GM12873 (cell line): Measurements from ENCODE around the gene MPDZ.

Experiments used
- TF ChIP-seq, protein P1 (sequence below): IDR thresholded peaks from 2 replicates; pipeline ENCODE4 v1.5.1; 2012; ENCODE audit warnings: low read depth, mild to moderate bottlenecking, moderate library complexity, low read length, control low read depth; ENCODE audit not compliant: insufficient read depth; ENCODE audit errors: missing control alignments

MPDZ gene

DNA sequence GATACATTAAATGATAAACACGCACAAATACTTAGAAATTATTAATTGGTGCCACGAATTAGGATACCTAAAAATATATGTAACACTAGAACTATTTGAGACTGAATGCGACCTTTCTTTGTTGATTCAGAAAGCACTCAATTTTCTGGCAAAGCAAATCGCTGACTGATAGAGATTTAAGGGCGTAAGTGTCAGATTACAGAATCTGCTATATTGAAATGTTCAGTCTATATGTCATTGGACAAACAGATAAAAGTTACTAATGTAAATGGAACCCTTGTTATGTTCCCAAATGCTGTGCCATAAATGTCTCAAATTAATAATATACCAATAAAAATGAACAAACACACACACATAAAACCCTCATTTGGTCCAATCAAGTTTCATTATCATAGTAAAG is 137.9 kb downstream of the MPDZ start:
- TF ChIP-seq, protein P1, sequence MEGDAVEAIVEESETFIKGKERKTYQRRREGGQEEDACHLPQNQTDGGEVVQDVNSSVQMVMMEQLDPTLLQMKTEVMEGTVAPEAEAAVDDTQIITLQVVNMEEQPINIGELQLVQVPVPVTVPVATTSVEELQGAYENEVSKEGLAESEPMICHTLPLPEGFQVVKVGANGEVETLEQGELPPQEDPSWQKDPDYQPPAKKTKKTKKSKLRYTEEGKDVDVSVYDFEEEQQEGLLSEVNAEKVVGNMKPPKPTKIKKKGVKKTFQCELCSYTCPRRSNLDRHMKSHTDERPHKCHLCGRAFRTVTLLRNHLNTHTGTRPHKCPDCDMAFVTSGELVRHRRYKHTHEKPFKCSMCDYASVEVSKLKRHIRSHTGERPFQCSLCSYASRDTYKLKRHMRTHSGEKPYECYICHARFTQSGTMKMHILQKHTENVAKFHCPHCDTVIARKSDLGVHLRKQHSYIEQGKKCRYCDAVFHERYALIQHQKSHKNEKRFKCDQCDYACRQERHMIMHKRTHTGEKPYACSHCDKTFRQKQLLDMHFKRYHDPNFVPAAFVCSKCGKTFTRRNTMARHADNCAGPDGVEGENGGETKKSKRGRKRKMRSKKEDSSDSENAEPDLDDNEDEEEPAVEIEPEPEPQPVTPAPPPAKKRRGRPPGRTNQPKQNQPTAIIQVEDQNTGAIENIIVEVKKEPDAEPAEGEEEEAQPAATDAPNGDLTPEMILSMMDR, result no peak

DNA sequence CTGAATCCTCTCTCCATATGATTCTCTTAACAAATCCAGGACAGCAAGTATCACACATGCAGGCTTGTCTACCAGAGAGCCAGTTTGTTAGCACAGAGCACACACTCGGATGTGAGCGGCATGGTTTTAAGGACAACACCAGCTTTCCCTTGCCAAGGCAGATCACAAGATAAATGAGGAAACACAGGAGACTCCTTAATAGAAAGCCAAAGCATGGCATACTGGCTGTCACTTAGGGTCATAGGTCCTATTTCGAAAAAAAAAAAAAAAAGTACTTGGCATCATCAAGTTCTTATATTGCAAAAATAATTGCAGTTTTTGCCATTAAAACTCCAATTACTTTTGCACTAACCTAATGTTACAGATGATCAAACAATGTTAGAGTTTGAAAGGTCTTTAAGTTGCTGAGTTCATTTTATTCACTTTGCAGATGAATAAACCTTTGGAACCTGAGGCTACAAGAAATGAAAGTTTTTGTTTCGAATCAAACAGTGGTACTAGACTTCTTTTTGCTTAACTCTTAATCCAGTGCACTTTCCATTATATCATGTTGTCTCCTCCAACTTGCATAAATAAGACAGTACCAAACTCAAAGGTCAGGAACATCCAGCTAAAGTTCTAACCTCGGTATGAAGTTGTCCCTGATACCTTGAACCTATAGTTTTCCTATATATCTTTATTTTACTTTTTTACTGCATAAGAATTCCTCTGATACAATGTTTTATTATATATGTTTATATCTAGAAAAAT is 138.5 kb downstream of the MPDZ start:
- TF ChIP-seq, protein P1, result no peak

DNA sequence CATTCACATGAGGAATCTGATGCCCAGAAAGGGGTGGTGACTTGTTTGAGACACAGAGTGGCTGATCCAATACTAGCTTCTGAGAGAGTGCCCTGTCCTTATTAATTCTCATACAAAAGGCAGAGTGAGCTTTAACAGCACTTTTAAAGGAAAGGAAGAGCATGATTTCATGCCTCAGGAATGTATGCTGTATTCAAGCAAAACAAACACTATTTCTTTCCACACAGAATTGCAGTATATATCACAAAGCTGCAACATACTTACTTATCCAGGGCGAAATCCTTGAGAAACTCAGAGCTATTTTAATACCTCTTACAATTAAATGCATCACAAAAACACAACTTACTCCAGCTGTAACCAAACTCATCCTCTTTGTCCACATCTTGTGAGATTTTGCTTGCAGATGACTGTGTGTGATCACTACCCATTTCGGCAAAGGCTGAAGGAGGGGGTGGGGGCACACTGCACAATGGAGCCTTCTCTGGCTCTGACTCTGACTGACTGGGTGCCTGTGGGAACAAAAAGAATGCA is 139.8 kb downstream of the MPDZ start:
- TF ChIP-seq, protein P1, result no peak

DNA sequence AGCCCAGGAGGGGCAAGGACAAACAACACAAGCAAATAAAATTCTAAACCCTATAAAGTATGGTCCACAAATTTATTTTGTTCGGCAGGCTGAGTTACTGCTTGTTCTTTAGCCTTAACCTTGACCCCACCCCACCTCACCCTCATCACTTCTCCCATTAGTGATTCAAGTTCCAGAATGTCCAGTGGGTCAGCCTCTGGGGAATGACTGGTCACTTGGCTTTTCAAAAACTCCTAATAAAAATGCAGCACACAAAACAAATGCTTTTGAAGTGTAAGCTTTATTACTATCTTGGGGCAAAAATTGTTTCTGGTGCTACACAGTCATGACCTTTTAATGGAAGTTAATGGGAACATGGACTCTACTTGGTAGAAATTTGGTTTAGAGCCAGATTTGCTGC is 142.1 kb downstream of the MPDZ start:
- TF ChIP-seq, protein P1, result no peak

DNA sequence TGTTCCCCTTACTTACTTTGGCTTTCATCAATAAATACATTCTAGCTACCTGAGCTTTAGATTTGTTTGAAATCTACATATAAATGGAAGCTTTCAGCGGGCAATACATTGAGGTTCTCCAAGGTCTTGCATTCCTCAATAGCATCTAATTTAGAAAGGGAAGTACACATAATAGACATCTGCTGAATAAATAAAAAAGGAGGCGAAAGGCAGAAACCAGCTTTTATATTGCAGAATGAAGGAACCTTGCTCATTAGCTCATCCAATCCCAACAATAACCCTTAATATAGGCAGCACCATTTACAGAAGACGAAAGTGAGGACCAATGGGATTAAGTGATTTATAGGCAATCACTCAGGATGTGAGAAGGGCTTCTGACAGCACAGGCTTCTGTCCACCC is 147.5 kb downstream of the MPDZ start:
- TF ChIP-seq, protein P1, result no peak

DNA sequence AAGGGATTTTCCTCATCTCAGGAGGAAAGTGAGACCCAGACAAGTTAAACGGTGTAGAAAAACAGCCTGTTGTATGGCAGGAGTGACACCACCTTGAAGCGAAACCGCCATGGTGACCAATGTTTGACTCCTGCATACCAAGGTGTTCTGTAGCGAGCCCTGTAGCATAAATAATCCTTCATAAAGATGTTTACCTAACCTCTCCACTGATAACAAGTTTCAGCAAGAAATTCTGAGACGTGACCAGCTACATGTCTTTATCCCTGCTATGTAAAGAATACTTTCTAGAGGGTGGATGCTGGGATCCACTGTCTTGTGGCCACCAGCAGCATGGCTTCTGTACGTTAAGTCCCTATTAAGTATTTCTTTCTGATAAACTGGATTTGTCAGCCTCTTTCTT is 148.1 kb downstream of the MPDZ start:
- TF ChIP-seq, protein P1, result no peak

DNA sequence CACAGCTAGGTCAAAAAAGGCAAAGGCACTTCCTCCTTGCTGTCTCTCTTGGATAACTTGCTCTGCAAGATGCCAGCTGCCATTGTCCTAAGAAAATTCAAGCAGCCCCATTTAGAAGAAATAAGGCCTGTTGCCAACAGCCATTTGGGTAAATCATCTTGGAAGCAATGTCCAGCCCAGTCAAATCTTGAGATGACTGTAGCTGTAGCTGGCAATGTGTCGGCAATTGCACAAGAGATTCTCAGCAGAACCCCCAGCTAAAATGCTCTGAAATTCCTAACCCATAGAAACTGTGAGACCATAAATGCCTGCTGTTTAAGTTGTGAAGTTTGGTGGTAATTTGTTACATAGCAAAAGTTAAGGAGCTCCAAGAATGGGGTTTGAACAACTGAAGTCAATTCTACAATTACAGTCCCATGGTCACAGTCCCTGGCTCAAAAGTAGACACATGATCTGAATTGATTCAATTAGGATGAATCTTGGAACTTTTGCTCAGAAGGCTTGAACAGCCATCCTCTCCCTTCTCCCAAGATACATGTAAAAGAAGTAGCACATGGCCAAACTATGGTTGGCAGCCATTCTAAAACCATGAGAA is 151.1 kb downstream of the MPDZ start:
- TF ChIP-seq, protein P1, result no peak
